ENCODE measurements around the gene NOL4L. TPM values are rescaled to one million over a fixed set of nuclear protein-coding genes. Genes with fewer than 3 reads are reported as not detected.
A peak's percentile ranks its signal among the peaks of the same experiment; 100 is the strongest.

The NOL4L gene
- total and polyA plus RNA-seq, 2 donors (not counting 3 experiments of a cell fraction or from before 2014, with no cell fraction given) = 55.2 to 79.6 TPM

DNA sequence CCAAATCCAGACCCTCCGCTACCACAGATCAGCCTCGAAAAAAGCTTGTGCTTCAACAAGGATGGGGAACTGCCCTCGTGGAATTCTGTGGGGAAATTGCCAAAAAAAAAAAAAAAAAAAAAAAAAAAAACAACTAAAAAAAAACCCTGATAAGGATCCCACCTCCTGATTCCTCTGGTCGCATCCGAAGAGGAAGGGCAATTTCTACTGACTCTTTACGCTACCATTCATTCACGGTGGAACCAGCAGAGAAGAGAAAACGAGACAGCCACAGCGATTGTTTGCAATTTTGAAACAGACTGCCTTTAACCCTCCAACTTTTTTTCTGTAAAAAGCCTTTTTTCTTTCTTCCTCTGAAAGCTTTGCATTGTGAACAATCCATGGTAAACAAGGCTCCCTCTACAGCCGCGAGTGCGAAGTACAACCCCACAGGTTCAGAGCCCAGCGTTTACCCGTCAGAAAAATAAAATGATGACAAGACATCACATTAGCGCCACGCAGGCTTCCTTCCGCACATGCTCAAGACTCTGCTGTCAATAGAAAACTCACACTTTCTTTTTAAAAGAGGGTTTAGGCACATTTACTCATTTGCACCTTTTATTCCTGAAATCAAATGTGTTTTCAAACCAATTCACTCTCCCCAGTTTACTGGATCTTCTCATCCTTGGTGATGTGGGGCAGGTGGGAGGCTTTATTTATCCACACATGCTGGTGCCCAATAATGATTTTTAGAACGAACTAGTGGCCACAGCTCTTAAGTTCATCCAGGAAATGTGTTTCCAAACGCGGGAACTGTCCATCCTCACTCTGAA lies 100.0 kb downstream of the NOL4L start:
- dilution Hi-C loops (cut with MboI; ENCODE audit: extremely low pct_ligation_motif_present, low sequenced_read_pairs) = no loop called here
- ChIA-PET CTCF (interaction anchor here (0.8 to 4.5 kb wide), 19 partner anchors 10 to 168 kb away, joined by 3 to 45 read pairs (median 6); no protein-coding TSS in a partner anchor), POLR2A (interaction anchor here (0.9 to 2.6 kb wide), 2 partner anchors 13 to 19 kb away, joined by 7 to 8 read pairs; no protein-coding TSS in a partner anchor)
- Histone ChIP-seq H3K9me1 (replicated peaks; ENCODE audit: control insufficient read depth, extremely low read depth, insufficient read depth, low read length) (no peaks in the 10 kb centered on the region), H3K4me1 (ENCODE audit: control insufficient read depth, extremely low read depth, insufficient read depth, low read length) (peaks cover 33% of the 10 kb centered on the region), H3K27me3 (ENCODE audit: control insufficient read depth in 2 of 2, insufficient read depth in 2 of 2, low read length in 2 of 2) (no peaks in the 10 kb centered on the region), H3K4me3 (replicated peaks in 1 of 3; ENCODE audit: insufficient read depth in 1 of 3, low read depth in 1 of 3, low read length in 3 of 3) (peak overlapping the region; percentile 37 to 66 (median 60)), H4K20me1 (replicated peaks; ENCODE audit: control insufficient read depth, extremely low read depth, insufficient read depth, low read length) (no peaks in the 10 kb centered on the region), H3K27ac (ENCODE audit: insufficient read depth, low read depth, low read length) (peak overlapping the region; percentile 96), H3K36me3 (ENCODE audit: control insufficient read depth in 2 of 2, extremely low read depth in 1 of 2, insufficient read depth in 2 of 2, low read length in 2 of 2) (no peaks in the 10 kb centered on the region), H3K9ac (replicated peaks; ENCODE audit: extremely low read depth, insufficient read depth, low read length) (peak overlapping the region; percentile 92), H3K9me3 (replicated peaks; ENCODE audit: control insufficient read depth, insufficient read depth, low read length) (no peaks in the 10 kb centered on the region), H3K4me2 (ENCODE audit: insufficient read depth, low read length) (peak overlapping the region; percentile 86), H3K79me2 (ENCODE audit: control insufficient read depth, insufficient read depth, low read length) (peaks cover 30% of the 10 kb centered on the region), H2AFZ (ENCODE audit: low read depth, low read length) (peak overlapping the region; percentile 48)
- no TSS peak for BruUV-seq (replicated peaks)
- DNase-seq (ENCODE audit: low read depth, low spot score) (peak; percentile 91), FAIRE-seq (peak; percentile 89)
- no peak for TF ChIP-seq EZH2 (IDR thresholded peaks at IDR 0.05; ENCODE audit: borderline replicate concordance, low read depth, low read length, severe bottlenecking)
- TF ChIP-seq POLR2AphosphoS5 (IDR thresholded peaks at IDR 0.05; ENCODE audit: insufficient read depth, low read depth, low read length) = peak; percentile 25
- peak; percentile 47 for TF ChIP-seq GATA2 (IDR thresholded peaks at IDR 0.05; ENCODE audit: insufficient read depth, insufficient read length, low read depth, low read length)
- TF ChIP-seq, protein P1, sequence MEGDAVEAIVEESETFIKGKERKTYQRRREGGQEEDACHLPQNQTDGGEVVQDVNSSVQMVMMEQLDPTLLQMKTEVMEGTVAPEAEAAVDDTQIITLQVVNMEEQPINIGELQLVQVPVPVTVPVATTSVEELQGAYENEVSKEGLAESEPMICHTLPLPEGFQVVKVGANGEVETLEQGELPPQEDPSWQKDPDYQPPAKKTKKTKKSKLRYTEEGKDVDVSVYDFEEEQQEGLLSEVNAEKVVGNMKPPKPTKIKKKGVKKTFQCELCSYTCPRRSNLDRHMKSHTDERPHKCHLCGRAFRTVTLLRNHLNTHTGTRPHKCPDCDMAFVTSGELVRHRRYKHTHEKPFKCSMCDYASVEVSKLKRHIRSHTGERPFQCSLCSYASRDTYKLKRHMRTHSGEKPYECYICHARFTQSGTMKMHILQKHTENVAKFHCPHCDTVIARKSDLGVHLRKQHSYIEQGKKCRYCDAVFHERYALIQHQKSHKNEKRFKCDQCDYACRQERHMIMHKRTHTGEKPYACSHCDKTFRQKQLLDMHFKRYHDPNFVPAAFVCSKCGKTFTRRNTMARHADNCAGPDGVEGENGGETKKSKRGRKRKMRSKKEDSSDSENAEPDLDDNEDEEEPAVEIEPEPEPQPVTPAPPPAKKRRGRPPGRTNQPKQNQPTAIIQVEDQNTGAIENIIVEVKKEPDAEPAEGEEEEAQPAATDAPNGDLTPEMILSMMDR (IDR thresholded peaks at IDR 0.05; ENCODE audit: extremely low read depth in 1 of 2, insufficient read depth in 1 of 2, low read depth in 1 of 2, low read length in 2 of 2) = peak; percentile 71 to 74
- intact Hi-C loops (cut with micrococcal nuclease) = loop anchor here (1.0 kb wide), 5 partner anchors 10 to 36 kb away; no protein-coding TSS in a partner anchor

Measured in endothelial cell of umbilical vein (primary cell).